ENCODE measurements around the gene WDR33. TPM values are rescaled to one million over a fixed set of nuclear protein-coding genes. Genes with fewer than 3 reads are reported as not detected.

Gene WDR33
- total RNA-seq, 2 experiments from 2014 or later: 71.4 to 74.6 TPM

DNA sequence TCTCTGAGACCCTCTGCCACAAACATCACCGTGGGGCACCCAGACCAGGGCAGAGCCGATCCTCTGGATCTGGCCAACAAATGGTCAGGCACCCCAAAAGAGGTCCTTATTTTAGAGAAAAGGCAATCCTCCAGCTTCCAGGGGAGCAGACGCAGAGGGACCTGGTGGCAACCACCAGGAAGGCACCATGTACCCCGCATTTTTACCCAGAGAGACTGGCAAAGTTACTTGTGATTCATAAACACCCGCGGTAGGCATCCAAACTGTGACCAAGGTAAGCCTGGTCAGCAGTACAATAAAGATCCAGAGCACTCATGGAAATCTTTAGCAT is 146.1 kb downstream of the WDR33 start:
- H3K27ac Mint-ChIP-seq: no peak overlapping the region
- CTCF ChIA-PET: interaction anchor here (0.8 kb wide), 1 partner anchor 12 kb away, joined by 3 read pairs; no protein-coding TSS in a partner anchor
- H3K9me3 Mint-ChIP-seq: no peaks in the 10 kb centered on the region
- H3K4me3 Mint-ChIP-seq: no peak overlapping the region
- no peak for ATAC-seq
- peaks cover 40% of the 10 kb centered on the region for H3K27me3 Mint-ChIP-seq
- TF ChIP-seq, protein P1, sequence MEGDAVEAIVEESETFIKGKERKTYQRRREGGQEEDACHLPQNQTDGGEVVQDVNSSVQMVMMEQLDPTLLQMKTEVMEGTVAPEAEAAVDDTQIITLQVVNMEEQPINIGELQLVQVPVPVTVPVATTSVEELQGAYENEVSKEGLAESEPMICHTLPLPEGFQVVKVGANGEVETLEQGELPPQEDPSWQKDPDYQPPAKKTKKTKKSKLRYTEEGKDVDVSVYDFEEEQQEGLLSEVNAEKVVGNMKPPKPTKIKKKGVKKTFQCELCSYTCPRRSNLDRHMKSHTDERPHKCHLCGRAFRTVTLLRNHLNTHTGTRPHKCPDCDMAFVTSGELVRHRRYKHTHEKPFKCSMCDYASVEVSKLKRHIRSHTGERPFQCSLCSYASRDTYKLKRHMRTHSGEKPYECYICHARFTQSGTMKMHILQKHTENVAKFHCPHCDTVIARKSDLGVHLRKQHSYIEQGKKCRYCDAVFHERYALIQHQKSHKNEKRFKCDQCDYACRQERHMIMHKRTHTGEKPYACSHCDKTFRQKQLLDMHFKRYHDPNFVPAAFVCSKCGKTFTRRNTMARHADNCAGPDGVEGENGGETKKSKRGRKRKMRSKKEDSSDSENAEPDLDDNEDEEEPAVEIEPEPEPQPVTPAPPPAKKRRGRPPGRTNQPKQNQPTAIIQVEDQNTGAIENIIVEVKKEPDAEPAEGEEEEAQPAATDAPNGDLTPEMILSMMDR (IDR thresholded peaks at IDR 0.05): no peak
- POLR2A ChIA-PET: no interaction called here
- intact Hi-C loops (cut with micrococcal nuclease): no loop called here
- H3K36me3 Mint-ChIP-seq (ENCODE audit: low read depth): no peaks in the 10 kb centered on the region
- DNase-seq: no peak
- no peaks in the 10 kb centered on the region for H3K4me1 Mint-ChIP-seq (ENCODE audit: low read depth)

- ATAC-seq: peak; percentile 24
- H3K27me3 Mint-ChIP-seq: peaks cover 38% of the 10 kb centered on the region
- no peaks in the 10 kb centered on the region for H3K36me3 Mint-ChIP-seq (ENCODE audit: low read depth)
- TF ChIP-seq, protein P1 (IDR thresholded peaks at IDR 0.05): no peak
- ChIA-PET POLR2A (no interaction called here), CTCF (interaction anchor here (1.2 kb wide), 1 partner anchor 14 kb away, joined by 3 read pairs; no protein-coding TSS in a partner anchor)
- intact Hi-C loops (cut with micrococcal nuclease): no loop called here
- no peaks in the 10 kb centered on the region for H3K9me3 Mint-ChIP-seq
- DNase-seq: no peak
- no peak overlapping the region for H3K4me3 Mint-ChIP-seq
- H3K4me1 Mint-ChIP-seq (ENCODE audit: low read depth): no peaks in the 10 kb centered on the region
- H3K27ac Mint-ChIP-seq: no peak overlapping the region
Measured at GRCh38 chr2:127664065-127664894, 146.7 kb downstream of the WDR33 start.

DNA sequence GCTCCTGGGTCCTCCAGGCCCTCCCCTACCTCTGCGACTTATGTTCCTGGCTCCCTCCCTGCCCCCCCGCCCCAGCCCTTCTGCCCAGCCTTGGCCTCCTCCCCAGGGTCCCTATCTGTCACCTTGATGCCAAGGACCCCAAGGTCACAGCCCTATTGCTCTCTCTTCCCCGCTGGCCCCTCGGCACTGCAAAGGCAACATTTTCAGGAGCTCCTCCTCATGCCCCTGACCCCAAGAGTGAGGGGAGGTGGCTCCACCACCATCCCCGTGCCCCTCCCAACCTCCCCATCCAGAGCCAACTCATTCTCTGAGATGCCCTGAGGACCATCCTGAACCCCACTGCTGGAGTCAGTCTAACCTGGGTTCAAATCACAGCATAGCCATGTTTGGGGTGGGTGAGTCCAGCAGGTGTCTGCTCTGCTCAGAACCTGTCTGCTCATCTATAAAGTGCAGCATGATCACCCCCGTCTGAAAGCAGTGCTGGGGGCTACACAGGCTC is 147.4 kb downstream of the WDR33 start:
- no peak overlapping the region for H3K27ac Mint-ChIP-seq
- TF ChIP-seq, protein P1 (IDR thresholded peaks at IDR 0.05): no peak
- ATAC-seq (no peak), DNase-seq (no peak)
- CTCF ChIA-PET: interaction anchor here (1.2 kb wide), 1 partner anchor 13 kb away, joined by 3 read pairs; no protein-coding TSS in a partner anchor
- intact Hi-C loops (cut with micrococcal nuclease): no loop called here
- peaks cover 33% of the 10 kb centered on the region for H3K27me3 Mint-ChIP-seq
- H3K4me3 Mint-ChIP-seq: no peak overlapping the region
- H3K9me3 Mint-ChIP-seq: no peaks in the 10 kb centered on the region
- no peaks in the 10 kb centered on the region for H3K4me1 Mint-ChIP-seq (ENCODE audit: low read depth)
- POLR2A ChIA-PET: no interaction called here
- no peaks in the 10 kb centered on the region for H3K36me3 Mint-ChIP-seq (ENCODE audit: low read depth)

DNA sequence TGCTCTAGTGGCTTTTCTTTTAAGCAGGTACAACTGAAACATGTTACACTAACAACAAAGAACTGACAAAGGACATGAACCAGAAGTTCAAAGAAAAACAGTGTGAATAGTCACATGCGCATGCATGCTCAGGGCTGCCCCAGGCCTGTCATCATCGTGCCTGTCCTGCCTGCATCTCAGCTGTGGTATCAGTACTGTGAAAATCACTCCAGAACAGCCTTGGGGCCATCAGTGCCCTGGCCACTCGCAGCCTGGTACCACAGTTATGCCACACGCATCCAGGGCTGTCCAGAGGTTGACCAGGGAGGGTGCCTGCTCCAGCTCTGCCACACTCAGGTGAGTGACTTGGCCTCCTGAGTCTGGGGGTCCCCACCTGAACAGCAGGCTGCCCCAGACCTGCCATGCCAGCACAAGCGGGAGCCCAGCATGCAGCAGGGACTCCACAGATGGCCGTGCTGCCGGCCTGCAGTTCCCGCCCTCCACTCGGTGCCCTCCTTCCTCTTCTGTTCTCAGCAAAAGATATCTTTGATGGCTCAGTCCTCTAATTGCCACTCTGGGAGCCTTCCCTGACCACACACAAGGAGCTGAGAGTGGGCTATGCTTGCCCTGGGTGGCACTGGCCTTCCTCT is 147.9 kb downstream of the WDR33 start:
- ATAC-seq: no peak
- ChIA-PET CTCF (interaction anchor here (1.9 kb wide), 1 partner anchor 72 kb away, joined by 6 read pairs; no protein-coding TSS in a partner anchor), POLR2A (no interaction called here)
- peaks cover 33% of the 10 kb centered on the region for H3K27me3 Mint-ChIP-seq
- TF ChIP-seq, protein P1 (IDR thresholded peaks at IDR 0.05): no peak
- H3K9me3 Mint-ChIP-seq: no peaks in the 10 kb centered on the region
- H3K36me3 Mint-ChIP-seq (ENCODE audit: low read depth): no peaks in the 10 kb centered on the region
- no peak overlapping the region for H3K27ac Mint-ChIP-seq
- no peaks in the 10 kb centered on the region for H3K4me1 Mint-ChIP-seq (ENCODE audit: low read depth)
- H3K4me3 Mint-ChIP-seq: no peak overlapping the region
- no peak for DNase-seq
- intact Hi-C loops (cut with micrococcal nuclease): no loop called here
